ENCODE measurements around the gene HMCN1. TPM values are rescaled to one million over a fixed set of nuclear protein-coding genes. Genes with fewer than 3 reads are reported as not detected.

HMCN1 gene
- total RNA-seq, 2 donors from 2014 or later = 6.5 to 7.4 TPM

DNA sequence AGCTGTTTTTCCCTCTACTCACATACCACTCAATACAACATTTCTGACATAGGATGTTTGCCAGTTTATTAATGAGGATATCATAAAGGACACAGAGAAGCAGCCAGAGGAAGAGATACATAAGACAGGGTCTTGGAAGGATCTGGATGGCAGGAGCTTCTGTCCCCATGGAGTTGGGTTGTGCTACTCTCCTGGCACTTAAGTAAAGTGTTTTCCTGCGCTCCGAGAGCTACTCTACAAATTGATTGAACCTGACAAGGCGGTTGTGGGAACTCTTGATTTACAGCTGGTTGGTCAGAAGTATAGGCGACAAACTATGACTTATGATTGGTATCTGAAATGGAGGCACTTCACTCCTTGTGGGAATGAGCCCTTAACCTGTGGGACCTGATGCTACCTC, 208.8 kb downstream of the HMCN1 start:
- H3K27ac ChIP-seq (ENCODE audit: low read depth, low read length) = no peak overlapping the region
- H3K9me3 ChIP-seq (ENCODE audit: control insufficient read depth, low read length) = peaks cover 4% of the 10 kb centered on the region
- no peak overlapping the region for H3K4me3 ChIP-seq (ENCODE audit: low read length)
- H3K4me1 ChIP-seq (ENCODE audit: control insufficient read depth, insufficient read depth, low read length) = no peaks in the 10 kb centered on the region
- Mint-ChIP-seq H3K4me3 (no peak overlapping the region), H3K36me3 (ENCODE audit: low read depth) (peaks cover 5% of the 10 kb centered on the region), H3K4me1 (peaks cover 29% of the 10 kb centered on the region), H3K27me3 (ENCODE audit: insufficient read depth) (peaks cover 2% of the 10 kb centered on the region), H3K9me3 (peaks cover 8% of the 10 kb centered on the region), H3K27ac (no peak overlapping the region)
- no peak overlapping the region for H3K9ac ChIP-seq (ENCODE audit: extremely low read depth, low read length, poor library complexity, severe bottlenecking)
- WGBS, 2 experiments (ENCODE audit: insufficient coverage in 1 of 2, insufficient read length in 1 of 2) = 96 to 97% methylated on average over 4 of the region's 4 CpGs
- no peaks in the 10 kb centered on the region for H3K27me3 ChIP-seq (ENCODE audit: control insufficient read depth, insufficient read depth, low read length, poor library complexity, severe bottlenecking)
- no peaks in the 10 kb centered on the region for H3K36me3 ChIP-seq (ENCODE audit: control insufficient read depth, insufficient read depth, low read length)
- no peak for DNase-seq
- TF ChIP-seq, protein P1, sequence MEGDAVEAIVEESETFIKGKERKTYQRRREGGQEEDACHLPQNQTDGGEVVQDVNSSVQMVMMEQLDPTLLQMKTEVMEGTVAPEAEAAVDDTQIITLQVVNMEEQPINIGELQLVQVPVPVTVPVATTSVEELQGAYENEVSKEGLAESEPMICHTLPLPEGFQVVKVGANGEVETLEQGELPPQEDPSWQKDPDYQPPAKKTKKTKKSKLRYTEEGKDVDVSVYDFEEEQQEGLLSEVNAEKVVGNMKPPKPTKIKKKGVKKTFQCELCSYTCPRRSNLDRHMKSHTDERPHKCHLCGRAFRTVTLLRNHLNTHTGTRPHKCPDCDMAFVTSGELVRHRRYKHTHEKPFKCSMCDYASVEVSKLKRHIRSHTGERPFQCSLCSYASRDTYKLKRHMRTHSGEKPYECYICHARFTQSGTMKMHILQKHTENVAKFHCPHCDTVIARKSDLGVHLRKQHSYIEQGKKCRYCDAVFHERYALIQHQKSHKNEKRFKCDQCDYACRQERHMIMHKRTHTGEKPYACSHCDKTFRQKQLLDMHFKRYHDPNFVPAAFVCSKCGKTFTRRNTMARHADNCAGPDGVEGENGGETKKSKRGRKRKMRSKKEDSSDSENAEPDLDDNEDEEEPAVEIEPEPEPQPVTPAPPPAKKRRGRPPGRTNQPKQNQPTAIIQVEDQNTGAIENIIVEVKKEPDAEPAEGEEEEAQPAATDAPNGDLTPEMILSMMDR (conservative IDR thresholded peaks at IDR 0.05) = no peak

DNA sequence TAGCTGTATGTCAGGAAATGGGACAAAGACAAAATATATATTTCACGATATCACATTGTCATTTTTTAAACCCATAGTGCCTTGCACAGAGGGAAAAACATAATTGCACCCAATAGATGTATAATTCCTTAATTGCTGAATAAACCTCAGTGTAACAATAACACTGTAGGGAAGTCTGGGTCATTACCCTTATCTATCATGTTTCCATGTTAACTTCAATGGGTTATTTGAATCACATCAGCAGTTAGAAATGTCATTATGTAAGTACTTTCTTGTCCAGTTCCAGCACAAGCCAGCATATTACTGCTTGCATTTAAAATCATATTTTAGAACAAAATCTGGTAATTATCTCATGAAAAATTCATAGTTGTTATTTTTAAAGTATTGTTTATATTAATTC, 222.7 kb downstream of the HMCN1 start:
- H3K9ac ChIP-seq (ENCODE audit: extremely low read depth, low read length, poor library complexity, severe bottlenecking) = no peak overlapping the region
- H3K4me1 Mint-ChIP-seq = peaks cover 28% of the 10 kb centered on the region
- H3K27ac ChIP-seq (ENCODE audit: low read depth, low read length) = no peak overlapping the region
- H3K27ac Mint-ChIP-seq = no peak overlapping the region
- no peaks in the 10 kb centered on the region for H3K27me3 ChIP-seq (ENCODE audit: control insufficient read depth, insufficient read depth, low read length, poor library complexity, severe bottlenecking)
- peaks cover 14% of the 10 kb centered on the region for H3K9me3 Mint-ChIP-seq
- no peaks in the 10 kb centered on the region for H3K9me3 ChIP-seq (ENCODE audit: control insufficient read depth, low read length)
- DNase-seq = no peak
- no peak overlapping the region for H3K4me3 Mint-ChIP-seq
- H3K4me3 ChIP-seq (ENCODE audit: low read length) = no peak overlapping the region
- 100% methylated on average over 1 of the region's 1 CpG; no CpG with 5 or more reads in 1 of the 2 experiments for WGBS, 2 experiments (ENCODE audit: insufficient coverage in 1 of 2, insufficient read length in 1 of 2)
- TF ChIP-seq, protein P1 (conservative IDR thresholded peaks at IDR 0.05) = no peak
- no peaks in the 10 kb centered on the region for H3K36me3 ChIP-seq (ENCODE audit: control insufficient read depth, insufficient read depth, low read length)
- no peaks in the 10 kb centered on the region for H3K4me1 ChIP-seq (ENCODE audit: control insufficient read depth, insufficient read depth, low read length)
- no peaks in the 10 kb centered on the region for H3K27me3 Mint-ChIP-seq (ENCODE audit: insufficient read depth)
- peaks cover 3% of the 10 kb centered on the region for H3K36me3 Mint-ChIP-seq (ENCODE audit: low read depth)

DNA sequence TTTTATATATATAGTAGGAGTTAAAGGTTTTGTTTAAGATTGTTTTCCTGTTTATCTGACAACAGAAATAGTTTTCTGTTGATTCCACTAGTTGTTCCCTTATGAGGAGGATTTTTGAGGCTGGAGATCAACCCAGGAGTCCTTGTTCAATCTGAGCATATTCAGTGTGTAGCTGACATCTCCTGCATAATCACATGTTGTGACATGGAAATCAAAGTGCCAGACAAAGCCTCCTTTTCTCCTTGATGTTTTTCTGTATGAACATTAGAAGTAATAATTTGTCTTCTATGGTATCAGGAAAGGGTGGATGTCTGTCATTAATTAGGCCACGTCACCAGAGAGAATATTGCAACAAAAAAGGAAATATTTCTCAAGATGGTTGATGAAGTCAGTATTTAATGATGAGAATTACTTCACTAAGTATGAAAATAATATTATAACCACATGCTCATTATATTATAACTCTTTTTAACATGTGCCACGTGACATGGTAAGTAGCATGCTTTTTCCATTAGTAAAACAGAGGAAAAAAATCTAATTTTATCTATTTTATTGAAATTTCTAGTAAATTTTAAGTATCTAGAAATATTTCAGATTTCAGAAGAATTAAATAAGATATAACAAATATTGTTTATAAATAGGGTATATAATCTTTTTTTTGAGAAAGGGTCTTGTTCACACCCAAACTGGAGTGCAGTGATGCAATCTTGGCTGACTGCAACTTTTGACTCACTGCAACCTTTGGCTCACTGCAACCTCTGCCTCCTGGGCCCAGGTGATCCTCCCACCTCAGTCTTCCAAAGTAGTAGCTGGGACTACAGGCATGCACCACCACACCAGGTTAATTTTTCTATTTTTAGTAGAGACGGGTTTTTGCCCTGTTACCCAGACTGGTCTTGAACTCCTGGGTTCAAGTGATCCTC, 223.5 kb downstream of the HMCN1 start:
- H3K27me3 ChIP-seq (ENCODE audit: control insufficient read depth, insufficient read depth, low read length, poor library complexity, severe bottlenecking) = no peaks in the 10 kb centered on the region
- H3K4me3 ChIP-seq (ENCODE audit: low read length) = no peak overlapping the region
- H3K9ac ChIP-seq (ENCODE audit: extremely low read depth, low read length, poor library complexity, severe bottlenecking) = no peak overlapping the region
- no peaks in the 10 kb centered on the region for H3K36me3 ChIP-seq (ENCODE audit: control insufficient read depth, insufficient read depth, low read length)
- Mint-ChIP-seq H3K4me3 (no peak overlapping the region), H3K9me3 (peaks cover 9% of the 10 kb centered on the region), H3K27me3 (ENCODE audit: insufficient read depth) (no peaks in the 10 kb centered on the region), H3K4me1 (peaks cover 24% of the 10 kb centered on the region), H3K36me3 (ENCODE audit: low read depth) (peaks cover 3% of the 10 kb centered on the region), H3K27ac (no peak overlapping the region)
- H3K9me3 ChIP-seq (ENCODE audit: control insufficient read depth, low read length) = no peaks in the 10 kb centered on the region
- no peak overlapping the region for H3K27ac ChIP-seq (ENCODE audit: low read depth, low read length)
- TF ChIP-seq, protein P1 (conservative IDR thresholded peaks at IDR 0.05) = no peak
- no peaks in the 10 kb centered on the region for H3K4me1 ChIP-seq (ENCODE audit: control insufficient read depth, insufficient read depth, low read length)
- WGBS, 2 experiments (ENCODE audit: insufficient coverage in 1 of 2, insufficient read length in 1 of 2) = 91 to 100% methylated on average over 1 to 2 of the region's 3 CpGs
- DNase-seq = no peak

Measured in endodermal cell (in vitro differentiated cells).